ENCODE measurements around the gene CAMK4.

DNA sequence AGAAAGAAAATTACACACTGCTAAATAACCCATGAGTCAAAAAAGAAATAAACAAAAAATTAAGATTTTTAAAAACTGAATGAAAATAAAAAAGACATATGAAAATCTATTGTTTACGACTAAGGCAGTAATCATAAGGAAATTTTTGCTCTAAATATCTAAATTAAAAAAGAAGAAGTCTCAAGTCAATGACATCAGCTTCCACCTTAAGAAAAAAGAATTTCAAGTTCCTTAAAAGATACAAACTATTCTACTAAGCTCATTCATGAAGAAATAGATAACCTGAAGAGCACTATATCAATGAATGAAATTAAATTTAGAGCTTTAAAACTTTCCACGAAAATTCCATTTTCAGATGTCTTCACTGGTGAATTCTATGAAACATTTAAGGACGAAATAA, 303.9 kb downstream of the CAMK4 start:
- TF ChIP-seq, protein P1, sequence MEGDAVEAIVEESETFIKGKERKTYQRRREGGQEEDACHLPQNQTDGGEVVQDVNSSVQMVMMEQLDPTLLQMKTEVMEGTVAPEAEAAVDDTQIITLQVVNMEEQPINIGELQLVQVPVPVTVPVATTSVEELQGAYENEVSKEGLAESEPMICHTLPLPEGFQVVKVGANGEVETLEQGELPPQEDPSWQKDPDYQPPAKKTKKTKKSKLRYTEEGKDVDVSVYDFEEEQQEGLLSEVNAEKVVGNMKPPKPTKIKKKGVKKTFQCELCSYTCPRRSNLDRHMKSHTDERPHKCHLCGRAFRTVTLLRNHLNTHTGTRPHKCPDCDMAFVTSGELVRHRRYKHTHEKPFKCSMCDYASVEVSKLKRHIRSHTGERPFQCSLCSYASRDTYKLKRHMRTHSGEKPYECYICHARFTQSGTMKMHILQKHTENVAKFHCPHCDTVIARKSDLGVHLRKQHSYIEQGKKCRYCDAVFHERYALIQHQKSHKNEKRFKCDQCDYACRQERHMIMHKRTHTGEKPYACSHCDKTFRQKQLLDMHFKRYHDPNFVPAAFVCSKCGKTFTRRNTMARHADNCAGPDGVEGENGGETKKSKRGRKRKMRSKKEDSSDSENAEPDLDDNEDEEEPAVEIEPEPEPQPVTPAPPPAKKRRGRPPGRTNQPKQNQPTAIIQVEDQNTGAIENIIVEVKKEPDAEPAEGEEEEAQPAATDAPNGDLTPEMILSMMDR (IDR thresholded peaks at IDR 0.05; ENCODE audit: low read depth, low read length), result no peak
- TF ChIP-seq EZH2phosphoT487 (IDR thresholded peaks at IDR 0.05; ENCODE audit: low read depth), result no peak

Data from OCI-LY3 (cell line).